H9 (cell line): ENCODE measurements around the gene ASTN2. TPM values are rescaled to one million over a fixed set of nuclear protein-coding genes. Genes with fewer than 3 reads are reported as not detected.

Source experiments
- DNase-seq: peaks from one replicate; pipeline ENCODE4 v3.0.0-alpha.2; 2017
- H2AFZ ChIP-seq: one replicate; pipeline ENCODE4 v1.6.1; 2013; ENCODE audit warnings: mild to moderate bottlenecking, low read length, control low read depth, moderate library complexity
- H2AK5ac ChIP-seq: 2 replicates; pipeline ENCODE4 v1.6.1; 2013; ENCODE audit warnings: low read length, control low read depth, mixed read lengths; ENCODE audit not compliant: insufficient read length
- H2BK120ac ChIP-seq: one replicate; pipeline ENCODE4 v1.6.1; 2013; ENCODE audit warnings: low read depth, mild to moderate bottlenecking, low read length, control low read depth, inconsistent platforms; ENCODE audit not compliant: poor library complexity, severe bottlenecking
- H2BK12ac ChIP-seq: 2 replicates; pipeline ENCODE4 v1.6.1; 2013; ENCODE audit warnings: low read length, control low read depth, mixed read lengths, low read depth; ENCODE audit not compliant: insufficient read length
- H2BK15ac ChIP-seq: 2 replicates; pipeline ENCODE4 v1.6.1; 2013; ENCODE audit warnings: low read depth, low read length, control low read depth
- H2BK20ac ChIP-seq: one replicate; pipeline ENCODE4 v1.6.1; 2013; ENCODE audit warnings: low read depth, mild to moderate bottlenecking, low read length, control low read depth, inconsistent platforms; ENCODE audit not compliant: poor library complexity, severe bottlenecking
- H2BK5ac ChIP-seq: 2 replicates; pipeline ENCODE4 v1.6.1; 2013; ENCODE audit warnings: low read length, control low read depth, mixed read lengths; ENCODE audit not compliant: insufficient read length
- H3K14ac ChIP-seq: 2 replicates; pipeline ENCODE4 v1.6.1; 2013; ENCODE audit warnings: low read length, control low read depth; ENCODE audit not compliant: insufficient read depth
- H3K18ac ChIP-seq: 2 replicates; pipeline ENCODE4 v1.6.1; 2013; ENCODE audit warnings: low read depth, mild to moderate bottlenecking, mixed read lengths, low read length, control low read depth; ENCODE audit not compliant: insufficient read length
- H3K23ac ChIP-seq: 2 replicates; pipeline ENCODE4 v1.6.1; 2013; ENCODE audit warnings: low read length, control low read depth, mixed read lengths, low read depth; ENCODE audit not compliant: insufficient read length
- H3K23me2 ChIP-seq: 2 replicates; pipeline ENCODE4 v1.6.1; 2013; ENCODE audit warnings: low read depth, mild to moderate bottlenecking, mixed read lengths, low read length, control low read depth; ENCODE audit not compliant: insufficient read length, poor library complexity, severe bottlenecking
- H3K27ac ChIP-seq: 2 replicates; pipeline ENCODE4 v1.5.1; 2013; ENCODE audit warnings: low read length, control low read depth, mixed read lengths, low read depth; ENCODE audit not compliant: insufficient read length
- H3K27me3 ChIP-seq: 2 replicates; pipeline ENCODE4 v1.6.1; 2013; ENCODE audit warnings: low read length, control low read depth, inconsistent platforms; ENCODE audit not compliant: insufficient read depth
- H3K4ac ChIP-seq: 2 replicates; pipeline ENCODE4 v1.6.1; 2013; ENCODE audit warnings: low read depth, mild to moderate bottlenecking, control low read depth, inconsistent platforms, low read length, moderate library complexity
- H3K4me1 ChIP-seq: 2 replicates; pipeline ENCODE4 v1.6.1; 2013; ENCODE audit warnings: low read length, control low read depth, inconsistent platforms; ENCODE audit not compliant: insufficient read depth
- H3K4me2 ChIP-seq: 2 replicates; pipeline ENCODE4 v1.6.1; 2013; ENCODE audit warnings: low read length, control low read depth, mixed read lengths; ENCODE audit not compliant: insufficient read length, insufficient read depth
- H3K56ac ChIP-seq: 2 replicates; pipeline ENCODE4 v1.6.1; 2013; ENCODE audit warnings: low read depth, mild to moderate bottlenecking, mixed read lengths, low read length, control low read depth; ENCODE audit not compliant: insufficient read length
- H3K79me1 ChIP-seq: 2 replicates; pipeline ENCODE4 v1.6.1; 2013; ENCODE audit warnings: low read depth, mild to moderate bottlenecking, moderate library complexity, low read length, control low read depth, inconsistent platforms; ENCODE audit not compliant: insufficient read depth, poor library complexity, severe bottlenecking
- H3K79me2 ChIP-seq: 2 replicates; pipeline ENCODE4 v1.6.1; 2013; ENCODE audit warnings: low read length, control low read depth, inconsistent platforms; ENCODE audit not compliant: insufficient read depth
- H3K9ac ChIP-seq: 2 replicates; pipeline ENCODE4 v1.6.1; 2013; ENCODE audit warnings: low read length, control low read depth, mixed read lengths; ENCODE audit not compliant: insufficient read length; ENCODE audit errors: extremely low read depth
- H3K9me3 ChIP-seq: one replicate; pipeline ENCODE4 v1.6.1; 2013; ENCODE audit warnings: low read depth, low read length, inconsistent platforms; ENCODE audit not compliant: control insufficient read depth
- H3T11ph ChIP-seq: one replicate; pipeline ENCODE4 v1.6.1; 2013; ENCODE audit warnings: mild to moderate bottlenecking, low read length, control low read depth, inconsistent platforms
- H4K20me1 ChIP-seq: one replicate; pipeline ENCODE4 v1.6.1; 2013; ENCODE audit not compliant: control insufficient read depth, insufficient read length, insufficient read depth
- H4K5ac ChIP-seq: 2 replicates; pipeline ENCODE4 v1.6.1; 2013; ENCODE audit warnings: low read depth, mild to moderate bottlenecking, mixed read lengths, low read length, control low read depth; ENCODE audit not compliant: insufficient read length
- H4K8ac ChIP-seq: replicated peaks from 2 replicates; pipeline ENCODE4 v1.6.1; 2013; ENCODE audit warnings: low read length, control low read depth, mixed read lengths, low read depth; ENCODE audit not compliant: insufficient read length
- H4K91ac ChIP-seq: 2 replicates; pipeline ENCODE4 v1.6.1; 2013; ENCODE audit warnings: low read depth, mild to moderate bottlenecking, moderate library complexity, mixed read lengths, low read length, control low read depth; ENCODE audit not compliant: insufficient read length
- H3K27ac Mint-ChIP-seq, 3 experiments: 2 replicates in 2 of 3; 3 replicates in 1 of 3; pipeline ENCODE4 v1.8.0; 2020 to 2021; ENCODE audit warnings: mixed read lengths in 3 of 3, mild to moderate bottlenecking in 1 of 3, moderate library complexity in 1 of 3
- H3K27me3 Mint-ChIP-seq: 2 replicates; pipeline ENCODE4 v1.8.0; 2021; ENCODE audit warnings: low read depth, mild to moderate bottlenecking, moderate library complexity, mixed read lengths
- H3K36me3 Mint-ChIP-seq, 3 experiments: 2 replicates in 2 of 3; 3 replicates in 1 of 3; pipeline ENCODE4 v1.8.0; 2020 to 2021; ENCODE audit warnings: low read depth in 3 of 3, mixed read lengths in 3 of 3; ENCODE audit not compliant: insufficient read depth in 1 of 3
- H3K4me1 Mint-ChIP-seq, 2 experiments: 2 replicates each; pipeline ENCODE4 v1.8.0; 2020; ENCODE audit warnings: mixed read lengths in 2 of 2
- H3K4me3 Mint-ChIP-seq, 2 experiments: 2 replicates in 1 of 2; 3 replicates in 1 of 2; pipeline ENCODE4 v1.8.0; 2020 to 2021; ENCODE audit warnings: mild to moderate bottlenecking in 2 of 2, mixed read lengths in 2 of 2, moderate library complexity in 1 of 2
- H3K9me3 Mint-ChIP-seq, 2 experiments: 2 replicates in 1 of 2; 3 replicates in 1 of 2; pipeline ENCODE4 v1.8.0; 2020; ENCODE audit warnings: mild to moderate bottlenecking in 2 of 2, mixed read lengths in 2 of 2, moderate library complexity in 1 of 2
- CTCF ChIP-seq: fragments of 200-600 bp; sonication (generic); conservative IDR thresholded peaks from 3 replicates; pipeline ENCODE4 v1.8.0; 2021; ENCODE audit warnings: antibody characterized with exemption, mild to moderate bottlenecking
- WGBS: extraction: QIAGEN DNeasy Blood & Tissue Kit; methylation state at CpG from one replicate; pipeline ENCODE4 v1.1.7; 2013; ENCODE audit warnings: missing lambda C conversion rate, low lambda C conversion rate, mixed read lengths; ENCODE audit not compliant: insufficient read length; ENCODE audit errors: extremely low coverage; 5-methylcytosine and 5-hydroxymethylcytosine counted together
- total RNA-seq: library from RNA; stranded (reverse); gene quantifications from 2 replicates; pipeline ENCODE4 v1.2.1, GENCODE V29; 2021

Gene ASTN2
- total RNA-seq, 1 experiment from 2014 or later, result 9.7 TPM

- Histone ChIP-seq H3K79me2 (no peaks in the 10 kb centered on the region), H3K79me1 (no peaks in the 10 kb centered on the region), H4K8ac (no peak overlapping the region), H3K56ac (no peak overlapping the region), H3K27me3 (no peaks in the 10 kb centered on the region), H3K23ac (no peak overlapping the region), H2BK5ac (no peak overlapping the region), H2BK12ac (no peak overlapping the region), H3K9ac (no peak overlapping the region), H2BK15ac (no peak overlapping the region), H2AK5ac (no peak overlapping the region), H3K4me1 (peaks cover 9% of the 10 kb centered on the region; the same call in 1 of the 2 replicates), H3K23me2 (no peaks in the 10 kb centered on the region), H2BK120ac (no peak overlapping the region), H2AFZ (no peak overlapping the region), H3T11ph (no peak overlapping the region), H3K18ac (no peak overlapping the region), H2BK20ac (no peak overlapping the region), H3K27ac (no peak overlapping the region), H3K4ac (no peak overlapping the region), H3K4me2 (no peak overlapping the region), H3K14ac (0 out of 2 replicates have a peak overlapping the region, but pooled peaks have one; percentile 19), H4K5ac (no peak overlapping the region), H3K9me3 (no peaks in the 10 kb centered on the region), H4K91ac (no peak overlapping the region), H4K20me1 (no peaks in the 10 kb centered on the region)
- no peaks in the 10 kb centered on the region for H3K9me3 Mint-ChIP-seq
- no peaks in the 10 kb centered on the region; a peak in 1 of 7 replicates for H3K36me3 Mint-ChIP-seq
- H3K27ac Mint-ChIP-seq, result peak overlapping the region in 2 of 3 experiments; percentile 85 to 92; a peak in 4 of 7 replicates
- TF ChIP-seq CTCF, result no peak
- H3K27me3 Mint-ChIP-seq, result peaks cover 4% of the 10 kb centered on the region; the same call in 1 of the 2 replicates
- H3K4me1 Mint-ChIP-seq, result peaks cover 41 to 43% of the 10 kb centered on the region in 2 experiments
- H3K4me3 Mint-ChIP-seq, result no peak overlapping the region; a peak in 1 of 5 replicates
- no CpG with 5 or more reads among the region's 8 CpGs for WGBS
- DNase-seq, result no peak
Measured at GRCh38 chr9:117083559-117083958, 331.3 kb downstream of the ASTN2 start.
